HEK293T (cell line): ENCODE results near the gene TXNDC11.

ENCODE experiments used
- ARNT ChIP-seq: fragments of 450-650 bp; IDR thresholded peaks from 2 replicates; pipeline ENCODE4 v1.6.1; 2017; ENCODE audit warnings: mild to moderate bottlenecking
- ELF4 ChIP-seq: fragments of 450-650 bp; IDR thresholded peaks from 2 replicates; pipeline ENCODE4 v1.6.1; 2017; ENCODE audit warnings: antibody characterized with exemption
- FOXM1 ChIP-seq: fragments of 450-650 bp; IDR thresholded peaks from 2 replicates; pipeline ENCODE4 v1.6.1; 2017; ENCODE audit warnings: mild to moderate bottlenecking, borderline replicate concordance
- LEF1 ChIP-seq: fragments of 450-650 bp; IDR thresholded peaks from 2 replicates; pipeline ENCODE4 v1.6.1; 2017; ENCODE audit warnings: mild to moderate bottlenecking, borderline replicate concordance
- NFRKB ChIP-seq: fragments of 450-650 bp; IDR thresholded peaks from 2 replicates; pipeline ENCODE4 v1.6.1; 2016; ENCODE audit warnings: mild to moderate bottlenecking, moderate library complexity
- SUZ12 ChIP-seq: fragments of 450-650 bp; IDR thresholded peaks from 2 replicates; pipeline ENCODE4 v1.6.1; 2016; ENCODE audit warnings: mild to moderate bottlenecking
- TARDBP ChIP-seq: fragments of 450-650 bp; IDR thresholded peaks from 2 replicates; pipeline ENCODE4 v1.6.1; 2016

- TF ChIP-seq TARDBP (no peak), SUZ12 (no peak), NFRKB (no peak), ELF4 (no peak), LEF1 (no peak), FOXM1 (no peak), ARNT (no peak)
Observed at GRCh38 chr16:11768849-11769248, 26.2 kb upstream of the TXNDC11 start.
